ENCODE data around the gene KLF15.

GRCh38 chr3:126381966-126382365 lies 24.8 kb upstream of the KLF15 start:
- TF ChIP-seq, protein P1, sequence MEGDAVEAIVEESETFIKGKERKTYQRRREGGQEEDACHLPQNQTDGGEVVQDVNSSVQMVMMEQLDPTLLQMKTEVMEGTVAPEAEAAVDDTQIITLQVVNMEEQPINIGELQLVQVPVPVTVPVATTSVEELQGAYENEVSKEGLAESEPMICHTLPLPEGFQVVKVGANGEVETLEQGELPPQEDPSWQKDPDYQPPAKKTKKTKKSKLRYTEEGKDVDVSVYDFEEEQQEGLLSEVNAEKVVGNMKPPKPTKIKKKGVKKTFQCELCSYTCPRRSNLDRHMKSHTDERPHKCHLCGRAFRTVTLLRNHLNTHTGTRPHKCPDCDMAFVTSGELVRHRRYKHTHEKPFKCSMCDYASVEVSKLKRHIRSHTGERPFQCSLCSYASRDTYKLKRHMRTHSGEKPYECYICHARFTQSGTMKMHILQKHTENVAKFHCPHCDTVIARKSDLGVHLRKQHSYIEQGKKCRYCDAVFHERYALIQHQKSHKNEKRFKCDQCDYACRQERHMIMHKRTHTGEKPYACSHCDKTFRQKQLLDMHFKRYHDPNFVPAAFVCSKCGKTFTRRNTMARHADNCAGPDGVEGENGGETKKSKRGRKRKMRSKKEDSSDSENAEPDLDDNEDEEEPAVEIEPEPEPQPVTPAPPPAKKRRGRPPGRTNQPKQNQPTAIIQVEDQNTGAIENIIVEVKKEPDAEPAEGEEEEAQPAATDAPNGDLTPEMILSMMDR (IDR thresholded peaks at IDR 0.05; ENCODE audit: poor library complexity), result no peak
- TF ChIP-seq EZH2 (IDR thresholded peaks at IDR 0.05; ENCODE audit: borderline replicate concordance), result no peak

All from hepatocyte (in vitro differentiated cells).